IPS DF 4.7 (cell line): ENCODE results near the gene FRK.
"Not testable (repeated sequence)": the region's sequence is repeated elsewhere in the genome, so short reads cannot be mapped to it uniquely, and the experiment has no call there.

ENCODE experiments used
- DNase-seq: peaks from one replicate; pipeline ENCODE4 v3.0.0-alpha.2; 2013; ENCODE audit warnings: low spot score; ENCODE audit errors: extremely low read depth

Gene FRK

DNA sequence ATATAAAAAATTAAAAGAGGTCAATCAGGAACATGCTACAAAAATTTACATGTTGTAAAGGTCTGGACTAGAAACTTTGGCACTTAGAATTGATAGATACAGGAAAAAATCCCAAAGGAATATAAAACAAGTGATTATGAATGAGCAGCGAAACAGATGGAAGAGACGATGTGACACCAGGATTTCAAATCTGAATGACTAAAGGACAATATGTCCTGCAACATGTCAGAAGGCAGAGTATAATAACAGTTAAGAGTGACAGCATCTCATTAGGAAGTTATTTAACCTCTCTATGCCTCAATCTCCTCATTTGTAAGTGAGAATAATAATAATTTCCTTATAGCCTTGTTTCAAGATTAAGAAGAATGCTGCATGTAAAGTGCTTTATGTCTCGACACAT lies 50.3 kb downstream of the FRK start:
- no peak for DNase-seq

- no peak for DNase-seq
Measured at GRCh38 chr6:116008470-116009243, 52.0 kb downstream of the FRK start.

DNA sequence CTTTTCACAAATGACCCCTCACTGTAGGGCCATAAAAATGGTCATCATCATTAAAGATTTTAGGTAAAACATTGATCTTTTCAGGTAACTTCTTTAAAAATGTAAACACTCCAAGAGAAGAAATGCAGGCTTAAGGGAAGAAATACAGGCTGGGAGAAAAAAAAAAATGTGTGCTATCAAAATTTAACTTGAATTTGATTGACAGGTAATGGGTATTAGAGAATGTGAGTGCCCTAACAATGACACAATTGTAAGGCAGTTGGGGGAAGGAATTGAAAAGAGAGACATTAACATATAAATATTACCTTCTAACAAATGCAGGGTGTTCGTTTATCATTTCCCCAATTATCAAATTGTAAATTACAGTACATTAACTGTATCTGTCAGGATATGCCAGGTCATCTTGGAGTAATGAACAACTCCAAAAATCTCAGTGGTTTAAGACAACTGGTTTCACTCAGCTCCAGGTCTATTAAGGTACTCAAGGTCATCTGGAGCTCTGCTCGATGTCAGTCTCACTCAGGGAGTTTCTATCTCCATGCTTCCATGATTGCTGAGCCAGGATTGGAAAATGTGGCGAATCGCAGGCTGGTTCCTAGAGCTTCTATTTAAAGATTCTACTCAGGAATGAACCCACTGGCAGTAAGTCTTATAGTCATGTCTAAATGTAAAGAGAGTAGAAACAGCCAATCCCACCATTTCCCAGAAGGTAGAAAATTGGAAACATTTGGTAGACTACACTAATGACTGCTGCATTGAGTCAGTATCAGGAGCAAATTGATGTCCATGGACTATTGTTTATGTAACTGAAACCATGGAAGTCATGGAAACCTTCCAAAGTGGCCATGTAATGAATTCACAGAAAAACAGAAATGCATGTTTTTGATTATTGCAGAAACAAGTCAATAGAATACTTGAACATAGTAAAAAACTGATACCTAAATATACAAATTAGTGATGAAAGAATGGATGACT lies 55.6 kb downstream of the FRK start:
- no peak for DNase-seq

DNA sequence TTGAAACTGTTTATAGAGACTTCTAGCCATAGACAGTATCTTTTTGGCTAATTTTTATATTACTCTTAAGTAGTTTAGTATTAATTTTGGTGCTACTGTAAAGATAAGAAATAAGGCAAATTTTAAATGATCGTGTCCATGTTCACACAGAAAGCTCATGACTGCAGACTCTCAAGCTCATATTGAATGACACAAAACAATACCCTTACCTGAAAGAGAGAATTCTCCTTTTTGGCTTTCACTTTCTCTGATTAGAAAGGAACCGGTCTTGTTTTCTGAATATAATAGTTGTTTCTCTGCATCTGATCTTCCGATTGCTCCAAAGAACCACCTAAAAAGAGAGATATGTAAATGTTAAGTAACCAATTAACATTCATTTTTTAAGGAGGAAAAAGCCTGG lies 57.0 kb downstream of the FRK start:
- no peak for DNase-seq

- DNase-seq: no peak
Measured at GRCh38 chr6:116002756-116003155, 57.9 kb downstream of the FRK start.

- DNase-seq: no peak
Measured at GRCh38 chr6:115999235-115999634, 61.5 kb downstream of the FRK start.

DNA sequence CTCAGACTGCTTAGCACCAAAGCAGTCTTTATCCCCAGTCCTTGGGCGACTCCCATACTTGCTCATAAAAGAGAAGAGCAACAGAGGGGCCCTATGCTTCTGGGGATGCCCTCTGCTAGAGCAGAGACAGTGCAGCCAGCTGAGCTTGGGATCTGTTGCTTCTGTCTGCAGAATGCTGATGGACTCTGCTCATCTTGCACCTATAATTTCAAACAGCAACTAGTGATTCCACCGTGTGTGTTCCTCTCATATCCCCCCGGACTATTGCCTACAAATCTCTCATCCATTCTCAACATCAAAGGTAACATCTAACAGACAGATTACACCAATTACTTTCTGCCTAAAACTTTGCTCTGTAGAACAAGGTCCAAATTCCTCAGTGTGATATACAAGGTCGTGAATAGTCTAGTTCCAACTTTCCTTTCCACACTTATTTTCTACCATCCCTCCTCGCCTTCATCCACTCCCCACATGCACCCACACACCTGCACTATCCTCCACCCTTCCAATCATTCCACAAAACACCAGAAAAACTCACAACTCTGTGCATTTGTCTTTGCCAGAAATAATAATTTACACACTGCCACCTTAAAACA lies 62.6 kb downstream of the FRK start:
- no peak for DNase-seq

DNA sequence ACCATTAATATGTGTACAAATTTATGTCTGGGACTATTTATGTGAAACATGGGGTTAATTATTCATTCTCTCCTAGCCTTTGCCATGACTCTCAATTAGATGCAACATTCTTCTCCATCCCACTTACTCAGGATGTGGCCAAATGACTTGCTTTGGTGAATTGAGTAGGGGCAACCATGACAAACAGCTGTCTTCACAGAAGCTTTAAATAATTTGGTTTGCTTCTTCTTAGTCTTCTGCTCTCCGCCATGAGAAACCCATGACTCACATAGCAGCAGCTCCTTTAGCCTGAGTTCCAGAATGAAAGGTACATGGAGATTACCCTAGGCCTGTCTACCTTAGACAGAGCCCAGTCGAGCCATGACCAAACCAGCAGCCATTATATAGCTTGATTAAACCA lies 74.7 kb downstream of the FRK start:
- no peak for DNase-seq

DNA sequence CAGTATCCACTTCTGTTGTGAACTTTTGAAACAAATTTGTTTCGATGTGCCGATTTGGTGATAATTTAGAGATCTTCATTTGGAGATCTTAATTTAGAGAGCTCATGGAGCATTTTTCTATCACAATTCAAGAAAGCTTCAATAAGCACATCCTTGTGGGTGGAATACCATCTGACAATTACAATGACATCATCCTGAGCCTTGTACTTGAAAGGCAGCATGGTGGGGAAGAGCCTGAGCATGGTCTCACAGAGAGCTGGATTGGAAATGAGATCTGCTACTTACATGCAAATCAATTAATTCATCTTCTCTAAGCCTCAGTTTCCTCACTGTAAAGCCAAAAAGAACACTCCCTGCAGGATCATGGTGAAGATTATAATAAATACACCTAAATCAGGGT lies 75.9 kb downstream of the FRK start:
- DNase-seq: no peak

- no peak for DNase-seq
Measured at GRCh38 chr6:115983998-115984397, 76.7 kb downstream of the FRK start.

DNA sequence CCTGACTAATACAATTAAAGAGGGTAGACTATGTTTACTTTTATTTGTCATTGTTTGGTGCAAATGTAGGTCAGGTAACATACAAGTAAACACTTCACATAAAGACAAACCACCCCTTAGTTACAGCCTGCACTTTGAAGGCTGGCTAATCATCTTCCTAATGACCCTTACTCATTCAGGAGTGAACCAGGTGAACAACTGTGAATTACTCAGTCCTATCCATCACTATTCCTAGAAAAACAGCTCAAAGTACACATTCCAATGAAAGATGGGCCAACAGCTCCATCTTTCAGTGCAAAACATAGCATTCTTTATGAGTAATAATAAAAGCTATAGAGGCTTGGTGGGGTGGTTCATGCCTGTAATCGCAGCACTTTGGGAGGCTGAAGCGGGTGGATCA lies 78.2 kb downstream of the FRK start:
- no peak for DNase-seq

- no peak for DNase-seq
Measured at GRCh38 chr6:115977220-115977619, 83.5 kb downstream of the FRK start.

DNA sequence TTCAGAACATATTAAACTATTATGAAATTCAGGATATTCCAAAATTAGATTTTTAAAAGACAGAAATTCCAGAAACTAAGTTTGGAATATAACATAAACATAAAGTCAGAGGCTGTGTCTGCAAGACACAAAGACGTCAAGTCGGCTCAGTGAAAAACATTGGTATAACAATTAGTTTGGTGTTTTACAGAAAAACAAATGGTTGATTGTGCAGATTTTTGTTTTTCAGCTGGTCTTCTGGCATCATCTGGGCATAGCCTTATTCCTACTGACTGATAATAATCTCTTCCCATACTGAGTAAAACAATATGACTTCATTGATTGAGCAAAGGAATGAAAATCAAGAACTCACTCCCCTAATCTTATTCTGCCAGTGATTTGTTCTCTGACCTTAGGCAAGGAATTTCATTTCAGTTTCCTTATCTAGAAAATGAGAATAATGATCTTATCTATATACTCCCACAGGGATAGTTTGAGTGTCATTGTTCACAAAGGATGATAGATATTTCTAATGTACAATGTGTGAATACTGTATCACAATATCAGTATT lies 84.3 kb downstream of the FRK start:
- DNase-seq: no peak

DNA sequence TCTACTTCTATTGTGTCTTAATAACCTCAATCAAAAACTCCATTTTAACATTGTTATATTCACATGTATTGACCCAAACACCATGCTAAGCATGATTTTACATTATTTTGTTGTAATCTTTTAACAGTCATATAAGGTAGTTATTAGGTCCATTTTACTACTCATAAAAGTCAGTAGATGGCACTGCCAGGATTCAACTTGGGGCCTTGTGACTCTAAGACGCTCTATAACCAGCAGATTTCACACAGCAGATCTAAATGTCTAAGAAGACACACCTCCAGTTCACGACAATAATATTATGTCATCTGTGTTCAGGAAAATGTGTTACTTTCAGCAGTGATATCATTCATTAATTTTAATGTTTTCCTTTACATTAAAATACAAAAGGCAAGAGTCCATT lies 88.0 kb downstream of the FRK start:
- no peak for DNase-seq

GRCh38 chr6:115971785-115972184 lies 88.9 kb downstream of the FRK start:
- DNase-seq: no peak

- no peak for DNase-seq
Measured at GRCh38 chr6:115969930-115970273, 90.8 kb downstream of the FRK start.

GRCh38 chr6:115969207-115969929 lies 91.3 kb downstream of the FRK start:
- DNase-seq: no peak

DNA sequence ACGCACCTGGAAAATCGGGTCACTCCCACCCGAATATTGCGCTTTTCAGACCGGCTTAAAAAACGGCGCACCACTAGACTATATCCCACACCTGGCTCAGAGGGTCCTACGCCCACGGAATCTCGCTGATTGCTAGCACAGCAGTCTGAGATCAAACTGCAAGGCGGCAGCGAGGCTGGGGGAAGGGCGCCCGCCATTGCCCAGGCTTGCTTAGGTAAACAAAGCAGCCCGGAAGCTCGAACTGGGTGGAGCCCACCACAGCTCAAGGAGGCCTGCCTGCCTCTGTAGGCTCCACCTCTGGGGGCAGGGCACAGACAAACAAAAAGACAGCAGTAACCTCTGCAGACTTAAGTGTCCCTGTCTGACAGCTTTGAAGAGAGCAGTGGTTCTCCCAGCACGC lies 100.4 kb downstream of the FRK start:
- DNase-seq: not testable (repeated sequence)

DNA sequence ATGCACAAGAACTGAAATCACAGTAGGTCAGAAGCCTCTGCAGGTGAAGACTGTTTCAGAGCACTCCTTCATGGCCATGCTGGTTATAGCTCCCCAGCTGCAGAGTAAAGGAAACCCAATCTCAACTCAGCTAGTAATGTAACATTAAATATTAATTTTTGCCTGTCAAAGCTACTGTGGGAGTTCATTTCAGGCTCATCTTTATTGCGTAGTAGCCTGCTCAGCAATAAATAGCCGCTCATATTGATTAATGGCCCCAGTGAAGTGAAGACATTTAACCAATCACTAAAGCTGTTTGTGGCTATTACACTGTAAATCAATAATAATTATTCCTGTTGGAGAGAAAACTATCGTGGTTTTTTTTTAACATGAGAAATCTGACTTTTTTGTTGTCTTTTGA lies 101.7 kb downstream of the FRK start:
- DNase-seq: no peak

- DNase-seq: no peak
Measured at GRCh38 chr6:115954740-115955139, 106.0 kb downstream of the FRK start.

DNA sequence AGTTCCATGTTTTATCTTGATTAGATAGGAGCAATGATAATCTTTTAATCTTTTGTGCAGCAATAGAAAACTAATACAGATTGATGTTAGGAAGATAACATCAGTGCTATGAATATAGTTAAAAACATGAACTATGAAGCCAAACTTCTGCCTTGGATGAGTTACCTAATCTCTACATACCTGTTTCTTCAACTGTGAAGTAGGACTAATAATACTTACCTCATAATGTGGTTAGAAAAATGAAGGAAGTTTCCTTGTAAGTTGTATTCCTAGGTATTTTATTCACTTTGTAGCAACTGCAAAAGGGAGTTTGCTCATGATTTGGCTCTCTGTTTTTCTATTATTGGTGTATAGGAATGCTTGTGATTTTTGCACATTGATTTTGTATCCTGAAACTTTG lies 111.9 kb downstream of the FRK start:
- no peak for DNase-seq
